Ovary (tissue), 3 donors: ENCODE data around the gene COG2.

Experiments used
- EP300 ChIP-seq: sonication (generic); formaldehyde crosslinking; IDR thresholded peaks from one replicate; pipeline ENCODE4 v1.6.1; 2017; ENCODE audit warnings: antibody characterized with exemption
- POLR2A ChIP-seq: fragments of 450-650 bp; IDR thresholded peaks from one replicate; pipeline ENCODE4 v1.6.1; 2017; ENCODE audit warnings: antibody characterized with exemption, mild to moderate bottlenecking, moderate library complexity
- TF ChIP-seq, protein P1 (sequence below), 3 donors: fragments of 450-650 bp in 2 of 3; fragments of 200-600 bp in 1 of 3; IDR thresholded peaks; one replicate each; pipeline versions ENCODE4 v1.5.1 to v1.8.0; 2016 to 2022; ENCODE audit warnings: antibody characterized with exemption in 3 of 3, mild to moderate bottlenecking in 1 of 3
- donor health status: DM: no; HTN: no; CAD: no.

DNA sequence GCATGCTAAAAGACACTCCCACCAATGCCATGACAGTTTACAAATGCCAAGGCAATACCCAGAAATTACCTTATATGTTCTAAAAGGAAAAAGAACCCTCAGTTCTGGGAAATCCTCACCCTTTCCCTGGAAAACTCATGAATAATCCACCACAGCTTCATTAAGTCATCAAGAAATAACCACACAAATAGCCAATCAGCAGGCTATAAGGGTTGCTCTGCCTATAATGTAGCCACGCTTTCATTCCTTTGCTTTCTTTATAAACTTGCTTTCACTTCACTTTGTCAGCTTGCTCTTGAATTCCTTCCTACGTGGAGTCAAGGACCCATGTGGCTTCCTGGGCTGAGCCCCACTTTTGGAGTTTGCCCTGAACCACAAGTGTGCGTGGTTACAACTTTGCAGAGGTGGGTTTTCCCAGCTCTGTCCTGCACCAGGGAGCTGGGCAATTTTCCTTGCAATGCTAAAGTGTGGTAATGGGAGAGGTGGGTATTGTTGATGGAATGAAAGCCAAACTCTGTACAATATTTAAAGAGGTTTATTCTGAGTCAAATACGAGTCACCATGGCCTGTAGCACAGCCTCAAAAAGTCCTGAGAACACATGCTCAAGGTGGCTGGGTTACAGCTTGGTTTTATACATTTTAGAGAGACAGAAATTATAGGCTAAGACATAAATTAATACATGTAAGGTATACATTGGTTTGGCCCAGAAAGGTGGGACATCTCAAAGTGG is 42.2 kb upstream of the COG2 start:
- TF ChIP-seq, protein P1, sequence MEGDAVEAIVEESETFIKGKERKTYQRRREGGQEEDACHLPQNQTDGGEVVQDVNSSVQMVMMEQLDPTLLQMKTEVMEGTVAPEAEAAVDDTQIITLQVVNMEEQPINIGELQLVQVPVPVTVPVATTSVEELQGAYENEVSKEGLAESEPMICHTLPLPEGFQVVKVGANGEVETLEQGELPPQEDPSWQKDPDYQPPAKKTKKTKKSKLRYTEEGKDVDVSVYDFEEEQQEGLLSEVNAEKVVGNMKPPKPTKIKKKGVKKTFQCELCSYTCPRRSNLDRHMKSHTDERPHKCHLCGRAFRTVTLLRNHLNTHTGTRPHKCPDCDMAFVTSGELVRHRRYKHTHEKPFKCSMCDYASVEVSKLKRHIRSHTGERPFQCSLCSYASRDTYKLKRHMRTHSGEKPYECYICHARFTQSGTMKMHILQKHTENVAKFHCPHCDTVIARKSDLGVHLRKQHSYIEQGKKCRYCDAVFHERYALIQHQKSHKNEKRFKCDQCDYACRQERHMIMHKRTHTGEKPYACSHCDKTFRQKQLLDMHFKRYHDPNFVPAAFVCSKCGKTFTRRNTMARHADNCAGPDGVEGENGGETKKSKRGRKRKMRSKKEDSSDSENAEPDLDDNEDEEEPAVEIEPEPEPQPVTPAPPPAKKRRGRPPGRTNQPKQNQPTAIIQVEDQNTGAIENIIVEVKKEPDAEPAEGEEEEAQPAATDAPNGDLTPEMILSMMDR (IDR thresholded peaks at IDR 0.05) = no peak
- TF ChIP-seq POLR2A (no peak), EP300 (no peak)
